D341Med (cell line): ENCODE measurements around the gene CERS1.
A peak's percentile ranks its signal among the peaks of the same experiment; 100 is the strongest.

ENCODE experiments used
- DNase-seq: peaks from one replicate; pipeline ENCODE4 v3.0.0; 2012; ENCODE audit warnings: low spot score

The CERS1 gene

DNA sequence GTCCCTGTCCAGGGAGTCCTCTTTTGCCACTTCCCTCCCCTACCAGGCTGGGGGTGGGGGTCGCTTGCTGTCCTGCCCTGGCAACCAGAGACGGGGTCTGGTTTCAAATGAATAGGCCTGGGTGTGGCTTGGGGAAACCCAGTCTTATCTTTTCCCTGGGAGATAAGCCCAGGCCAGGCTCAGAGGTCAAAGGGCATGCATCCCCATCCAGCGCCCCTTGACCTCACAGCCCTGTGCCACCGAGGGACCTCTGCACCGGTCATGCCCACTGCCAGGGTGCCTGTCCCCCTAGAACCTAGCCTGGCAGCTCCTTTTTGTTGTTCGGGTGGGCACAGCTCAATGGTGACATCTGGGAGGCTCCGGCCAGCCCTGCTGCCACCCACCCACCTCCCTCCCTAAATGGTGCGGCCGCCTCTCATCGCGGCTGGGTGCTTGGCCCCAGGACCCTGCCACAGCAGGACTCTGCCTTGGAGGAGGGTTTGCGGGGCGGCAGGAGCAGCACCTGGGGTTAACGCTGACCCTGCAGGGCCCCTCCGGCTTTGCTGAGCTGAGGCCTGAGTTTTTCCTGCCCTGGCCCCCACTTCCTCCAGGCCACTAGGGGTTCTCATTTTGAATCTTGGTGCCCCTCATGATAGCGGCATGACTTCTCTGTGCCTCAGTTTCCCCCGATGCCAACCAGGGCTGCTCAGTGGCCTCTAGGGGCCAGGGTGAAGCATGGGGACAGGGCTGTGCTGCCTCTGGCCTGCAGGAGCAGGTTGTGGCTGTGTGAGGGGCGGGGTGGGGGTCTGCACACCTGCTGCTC lies 2.9 kb upstream of the CERS1 start:
- DNase-seq, result no peak

DNA sequence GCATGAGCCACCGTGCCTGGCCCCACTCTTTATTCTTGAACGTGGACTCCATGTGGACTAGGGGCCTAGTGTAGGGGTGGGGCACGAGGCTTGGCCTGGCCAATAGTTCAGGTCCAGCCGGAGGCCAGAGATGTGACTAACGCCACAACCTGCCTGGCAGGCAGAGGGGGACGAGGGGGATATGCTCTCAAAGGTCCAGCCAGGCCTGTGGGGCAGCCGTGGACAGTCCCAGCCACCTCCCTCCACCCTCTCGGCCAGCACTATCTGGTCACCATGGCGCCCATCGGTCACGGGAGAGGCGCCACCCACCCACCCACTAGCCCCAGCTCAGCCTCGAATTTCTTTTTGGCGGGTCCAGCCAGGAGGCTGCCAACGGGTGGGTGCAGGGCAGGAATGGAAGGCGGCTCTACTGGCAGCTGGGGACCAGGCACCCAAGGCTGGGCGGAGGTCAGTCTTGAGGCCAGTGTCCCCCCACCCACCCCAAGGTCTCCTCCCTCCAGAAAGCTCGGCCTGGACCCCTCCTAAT lies 2.2 kb upstream of the CERS1 start:
- no peak for DNase-seq

DNA sequence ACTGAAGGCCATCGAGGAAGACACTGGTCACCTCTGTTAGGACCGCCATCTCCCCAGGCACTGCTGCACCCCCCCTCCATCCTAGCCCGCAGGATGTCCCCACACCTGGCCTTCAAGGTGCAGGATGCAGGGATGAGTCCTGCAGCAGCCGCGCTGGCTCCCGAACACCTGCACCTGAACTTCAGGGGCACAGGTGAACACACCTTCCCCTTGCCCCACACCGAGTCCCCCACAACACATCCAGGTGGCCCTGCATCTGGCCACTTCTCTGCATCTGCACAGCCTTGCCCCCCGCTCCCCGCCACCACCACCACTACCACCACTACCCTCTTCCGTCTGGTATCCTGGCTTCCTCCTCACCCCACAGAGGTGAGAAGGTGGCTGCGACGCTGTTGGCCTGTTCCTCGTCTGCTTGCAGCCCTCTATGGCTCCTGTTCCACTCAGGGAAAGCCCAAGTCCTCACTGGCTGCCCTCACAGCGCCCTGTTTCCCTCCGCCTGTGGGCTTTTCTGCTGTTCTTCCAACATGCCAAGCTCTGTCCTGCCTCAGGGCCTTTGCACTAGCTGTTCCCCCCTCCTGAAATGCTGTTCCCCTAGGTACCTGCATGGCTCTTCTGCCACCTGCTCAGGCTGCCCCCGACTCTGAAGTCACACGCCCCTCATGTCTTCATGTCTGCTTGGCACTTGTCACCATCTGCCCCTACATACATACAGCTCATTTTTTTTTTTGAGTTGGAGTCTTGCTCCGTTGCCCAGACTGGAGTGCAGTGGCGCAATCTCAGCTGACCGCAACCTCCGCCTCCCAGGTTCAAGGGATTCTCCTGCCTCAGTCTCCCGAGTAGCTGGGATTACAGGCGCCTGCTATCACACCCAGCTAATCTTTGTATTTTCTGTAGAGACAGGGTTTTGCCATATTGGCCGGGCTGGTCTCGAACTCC lies 1.4 kb upstream of the CERS1 start:
- DNase-seq, result no peak

DNA sequence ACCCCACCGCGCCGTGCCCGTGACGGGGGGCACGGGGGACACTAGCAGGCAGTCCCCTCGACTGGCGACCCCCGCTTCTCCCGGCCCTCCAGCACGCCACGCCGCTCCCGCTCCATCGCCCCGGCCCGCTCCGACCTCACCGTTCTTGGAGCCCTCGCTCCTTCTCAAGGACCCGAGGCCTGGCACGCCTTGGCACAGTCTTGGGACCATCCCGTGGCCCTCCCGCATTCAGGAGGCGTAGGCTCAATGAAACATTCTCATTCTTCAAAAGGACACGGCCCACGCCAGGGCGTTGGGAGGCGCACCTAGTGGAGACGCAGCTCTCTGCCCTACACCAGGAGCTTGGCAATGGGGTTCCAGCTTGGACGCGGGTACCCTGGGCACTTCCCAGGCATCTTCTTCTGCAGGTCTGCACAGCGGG lies 473 bp upstream of the CERS1 start:
- peak; percentile 69 for DNase-seq

DNA sequence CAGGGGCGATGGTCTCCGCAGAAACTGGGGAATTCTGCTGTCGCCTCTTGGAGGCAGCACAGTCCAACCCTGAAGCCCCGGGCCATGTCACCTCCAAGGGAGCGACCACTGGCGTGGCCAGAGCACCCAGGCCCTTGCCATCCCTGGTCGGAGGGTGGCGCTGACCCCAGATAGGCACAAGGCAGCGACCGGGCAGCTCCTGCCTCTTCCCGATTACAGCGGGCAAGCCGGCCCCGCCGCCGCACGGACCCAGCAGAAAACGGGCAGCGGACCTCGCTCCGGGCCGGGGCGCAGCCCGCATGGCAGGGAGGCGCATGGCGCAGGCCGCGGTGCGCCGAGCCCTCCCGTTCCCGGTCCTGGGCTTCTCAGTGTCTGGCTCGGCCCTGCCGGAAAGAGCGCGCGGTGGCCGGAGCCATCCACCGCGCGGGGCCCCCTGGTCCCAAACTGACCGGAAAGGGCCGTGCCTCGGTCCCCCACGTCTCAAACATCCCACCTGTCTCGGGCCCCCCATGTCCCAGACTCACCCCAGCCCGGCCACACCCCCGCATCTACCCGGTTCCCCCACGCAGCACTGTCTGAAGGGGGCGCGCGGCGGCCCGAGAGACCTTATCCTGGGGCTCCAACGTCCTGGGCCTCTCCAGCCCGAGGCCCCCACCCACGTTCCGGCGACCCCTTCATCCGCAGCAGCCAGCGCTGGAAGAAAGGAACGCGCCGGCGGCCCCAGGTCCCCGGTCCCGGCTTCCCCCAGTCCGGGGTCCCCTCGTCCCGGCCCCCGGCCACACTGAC lies 727 bp downstream of the CERS1 start:
- peak; percentile 80 for DNase-seq

DNA sequence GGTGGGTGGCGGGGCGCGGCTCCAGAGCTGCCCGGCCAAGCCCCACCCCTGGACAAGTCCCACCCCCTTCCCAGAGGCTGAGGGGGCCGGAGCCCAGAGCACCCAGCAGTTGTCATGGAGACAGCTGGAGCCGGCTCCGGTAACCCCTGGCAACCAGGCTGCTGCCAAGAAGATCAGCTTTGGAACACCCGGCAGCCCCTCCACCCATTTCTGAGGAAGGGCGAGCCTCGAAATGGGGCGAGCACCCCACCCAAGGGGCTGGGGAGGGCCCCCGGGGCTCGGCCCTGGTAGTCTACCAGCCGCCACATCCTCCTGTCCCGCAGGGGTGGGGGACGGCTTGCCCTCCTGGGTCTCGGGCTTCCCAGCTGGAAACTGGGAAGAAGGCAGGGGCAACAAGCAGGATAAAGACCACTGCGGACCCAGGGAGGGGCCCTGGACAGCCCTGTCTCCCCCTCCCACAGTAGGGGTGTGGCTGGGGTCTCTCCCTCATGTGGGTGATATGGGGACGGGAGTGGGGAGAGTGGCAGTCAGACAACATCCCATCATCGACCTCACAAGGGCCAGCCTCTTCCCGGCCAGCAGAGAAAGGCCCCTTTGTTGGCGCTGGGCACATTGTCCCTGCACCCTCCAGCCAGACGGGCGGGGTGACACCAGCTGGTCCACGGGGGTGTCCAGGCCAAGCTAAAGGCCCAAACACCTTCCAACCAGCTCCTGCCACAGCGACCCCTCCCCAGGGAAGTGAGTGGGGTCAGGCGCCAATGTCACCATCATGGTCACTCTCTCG lies 1.5 kb downstream of the CERS1 start:
- DNase-seq, result peak; percentile 92

DNA sequence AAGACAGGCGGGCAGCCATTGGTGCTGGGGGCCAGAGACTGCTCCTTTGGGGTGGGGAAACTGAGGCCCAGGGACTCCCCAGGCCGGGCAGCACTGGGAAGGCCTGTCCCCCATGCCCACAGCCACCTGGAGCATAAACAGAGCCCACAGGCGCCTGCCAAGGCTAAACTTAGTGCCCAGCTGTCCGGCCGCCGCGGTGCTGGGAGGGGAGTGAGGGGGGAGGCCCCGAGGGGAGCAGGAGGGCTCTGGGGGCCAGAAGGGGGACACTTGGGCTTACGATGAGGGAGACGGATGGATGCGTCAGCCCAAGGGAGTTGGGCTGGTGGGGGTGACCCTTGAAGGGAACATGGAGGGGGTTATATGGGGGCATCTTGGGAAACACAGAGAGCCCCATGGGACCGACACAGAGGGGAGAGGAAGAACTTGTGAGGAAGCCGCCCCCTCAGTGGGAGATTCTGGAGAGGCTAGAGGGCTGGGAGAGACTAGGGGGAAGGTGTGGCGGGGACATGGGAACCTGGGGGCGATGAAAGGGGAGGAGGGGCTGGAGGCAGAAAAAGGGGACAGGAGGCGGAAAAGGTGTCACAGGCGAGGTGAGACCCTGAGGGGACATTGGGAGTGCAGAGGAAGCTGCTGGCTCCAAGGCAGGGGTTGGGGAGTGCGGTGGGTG lies 2.2 kb downstream of the CERS1 start:
- no peak for DNase-seq

DNA sequence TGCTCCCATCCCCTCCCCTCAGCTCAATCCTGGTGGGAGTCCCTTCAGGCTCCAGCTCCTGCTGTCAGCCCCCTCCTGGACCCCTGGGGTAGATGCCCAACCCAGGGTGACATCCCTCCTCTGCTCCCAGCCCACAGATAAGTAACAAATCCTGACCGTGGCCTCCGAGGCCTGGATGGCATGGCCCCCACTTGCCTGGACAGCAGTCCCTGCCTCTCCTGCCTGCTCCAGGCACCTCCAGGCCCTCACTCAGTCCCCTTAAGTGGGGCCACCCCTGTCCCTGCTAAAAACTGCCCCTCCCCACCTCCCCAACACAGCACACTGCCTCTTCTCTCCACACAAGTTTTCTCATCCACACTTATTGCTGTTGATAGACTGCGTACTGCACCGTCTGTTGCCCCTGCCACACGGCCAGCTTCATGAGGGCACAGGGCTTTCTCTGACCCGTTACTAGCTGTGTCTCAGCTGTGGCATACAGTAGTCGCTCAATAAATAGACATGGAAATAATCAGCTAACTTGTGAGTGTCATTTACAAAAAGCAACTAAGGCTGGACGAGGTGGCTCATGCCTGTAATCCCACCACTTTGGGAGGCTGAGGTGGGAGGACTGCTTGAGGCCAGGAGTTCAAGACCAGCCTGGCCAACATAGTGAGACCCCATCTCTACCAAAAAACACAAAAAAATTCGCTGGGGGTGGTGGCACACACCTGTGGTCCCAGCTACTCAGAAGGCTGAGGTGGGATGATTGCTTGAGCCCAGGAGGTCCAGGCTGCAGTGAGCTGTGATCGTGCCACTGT lies 5.8 kb downstream of the CERS1 start:
- no peak for DNase-seq

DNA sequence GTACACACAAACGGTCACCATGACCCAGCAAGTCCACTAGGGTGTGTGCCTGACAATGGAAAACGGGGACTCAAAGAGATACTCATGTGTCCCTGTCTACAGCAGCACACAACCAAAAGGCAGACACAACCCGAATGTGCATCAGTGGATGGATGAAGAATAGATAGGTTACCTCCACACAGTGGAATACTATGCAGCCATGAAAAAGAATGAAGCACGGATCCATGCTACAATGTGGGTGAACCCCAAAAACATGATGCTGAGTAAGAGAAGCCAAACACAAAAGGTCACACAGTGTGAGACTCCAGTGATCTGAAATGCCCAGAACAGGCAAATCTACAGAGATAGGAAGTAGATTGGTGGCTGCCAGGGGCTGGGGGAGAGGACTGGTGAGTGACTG lies 9.0 kb downstream of the CERS1 start:
- DNase-seq, result no peak

DNA sequence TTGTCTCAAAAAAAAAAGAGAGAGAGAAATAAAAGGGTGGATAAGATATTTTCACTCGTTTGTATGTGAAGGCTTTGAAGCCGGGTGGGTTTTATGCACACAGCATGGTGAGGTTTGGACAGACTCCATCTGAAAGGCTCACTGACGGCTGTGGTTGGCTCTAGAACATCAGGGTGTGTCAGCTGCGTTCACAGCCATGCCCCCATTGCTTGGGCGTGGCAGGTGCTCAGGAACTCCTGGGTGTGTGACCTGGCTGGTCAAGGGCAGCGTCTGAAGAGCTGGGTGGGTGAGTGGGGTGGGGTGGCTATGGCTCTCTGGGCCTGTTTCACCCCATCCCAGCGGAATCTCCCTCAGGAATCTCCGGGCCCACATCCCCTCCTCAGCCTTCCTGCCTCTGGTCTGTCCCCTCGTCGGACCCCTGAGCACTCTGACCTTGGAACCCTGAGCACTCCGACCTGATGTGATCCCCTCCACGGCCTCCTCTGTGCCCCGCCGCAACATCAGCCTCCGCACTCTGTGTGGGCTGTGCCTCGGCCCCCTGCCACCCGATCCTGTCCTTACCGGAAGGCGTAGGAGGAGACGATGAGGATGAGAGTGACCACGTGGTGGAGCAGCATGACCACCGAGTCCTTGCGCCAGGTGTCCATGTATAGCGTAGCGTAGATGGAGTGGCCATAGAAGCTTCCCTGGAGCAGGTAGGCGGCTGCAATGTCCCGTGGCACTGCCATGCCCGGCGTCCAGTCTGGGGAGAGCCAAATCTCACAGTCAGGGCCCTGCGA lies 12.2 kb downstream of the CERS1 start:
- no peak for DNase-seq

DNA sequence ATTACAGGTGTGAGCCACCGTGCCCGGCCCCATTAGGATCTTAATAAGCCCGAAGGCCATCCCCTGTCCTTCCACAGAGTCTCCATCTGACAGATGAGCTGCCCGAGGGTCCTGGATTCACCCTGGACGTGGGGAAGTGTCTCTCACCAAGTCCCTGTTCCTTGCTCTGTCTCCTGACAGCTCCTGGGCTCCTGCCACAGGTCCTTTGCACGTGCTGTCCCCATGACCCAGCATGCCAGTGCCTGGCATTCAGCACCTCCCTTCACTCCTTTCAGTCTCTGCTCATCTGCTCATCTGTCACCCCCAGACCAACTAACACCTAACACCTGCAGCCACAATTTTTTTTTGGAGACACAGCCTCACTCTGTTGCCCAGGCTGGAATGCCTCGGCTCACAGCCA lies 14.5 kb downstream of the CERS1 start:
- no peak for DNase-seq

DNA sequence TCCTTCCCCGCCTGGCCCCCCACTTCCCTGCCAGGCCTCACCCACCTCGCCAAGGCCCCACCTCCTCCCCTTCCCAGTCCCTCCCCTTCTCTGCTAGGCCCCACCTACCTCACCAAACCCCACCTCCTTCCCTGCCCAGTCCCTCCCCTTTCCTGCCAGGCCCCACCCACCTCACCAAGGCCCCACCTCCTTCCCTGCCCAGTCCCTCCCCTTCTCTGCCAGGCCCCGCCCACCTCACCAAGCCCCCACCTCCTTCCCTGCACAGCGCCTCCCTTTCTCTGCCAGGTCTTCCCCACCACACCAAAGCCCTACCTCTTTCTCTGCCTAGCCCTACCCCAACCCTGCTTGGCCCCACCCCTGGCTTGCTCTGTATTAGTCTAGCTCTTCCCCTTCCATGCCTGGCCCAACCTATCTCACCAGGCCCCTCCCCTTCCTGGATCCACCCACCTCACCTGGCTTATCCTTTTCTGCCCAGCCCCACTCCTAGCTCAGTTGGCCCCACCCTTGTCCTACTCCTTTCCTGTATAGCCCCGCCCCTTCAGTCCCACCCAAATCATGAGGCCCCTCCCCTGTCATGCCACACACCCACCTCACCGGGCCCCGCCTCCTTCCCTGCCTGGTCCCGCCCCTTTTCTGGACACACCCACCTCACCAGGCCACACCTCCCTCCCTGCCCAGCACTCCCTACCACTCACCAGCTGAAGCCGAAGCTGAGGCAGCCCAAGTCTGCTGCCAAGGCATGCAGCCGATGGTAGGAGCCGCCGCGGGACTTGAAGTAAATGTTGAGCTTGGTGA lies 16.2 kb downstream of the CERS1 start:
- DNase-seq, result peak; percentile 71

DNA sequence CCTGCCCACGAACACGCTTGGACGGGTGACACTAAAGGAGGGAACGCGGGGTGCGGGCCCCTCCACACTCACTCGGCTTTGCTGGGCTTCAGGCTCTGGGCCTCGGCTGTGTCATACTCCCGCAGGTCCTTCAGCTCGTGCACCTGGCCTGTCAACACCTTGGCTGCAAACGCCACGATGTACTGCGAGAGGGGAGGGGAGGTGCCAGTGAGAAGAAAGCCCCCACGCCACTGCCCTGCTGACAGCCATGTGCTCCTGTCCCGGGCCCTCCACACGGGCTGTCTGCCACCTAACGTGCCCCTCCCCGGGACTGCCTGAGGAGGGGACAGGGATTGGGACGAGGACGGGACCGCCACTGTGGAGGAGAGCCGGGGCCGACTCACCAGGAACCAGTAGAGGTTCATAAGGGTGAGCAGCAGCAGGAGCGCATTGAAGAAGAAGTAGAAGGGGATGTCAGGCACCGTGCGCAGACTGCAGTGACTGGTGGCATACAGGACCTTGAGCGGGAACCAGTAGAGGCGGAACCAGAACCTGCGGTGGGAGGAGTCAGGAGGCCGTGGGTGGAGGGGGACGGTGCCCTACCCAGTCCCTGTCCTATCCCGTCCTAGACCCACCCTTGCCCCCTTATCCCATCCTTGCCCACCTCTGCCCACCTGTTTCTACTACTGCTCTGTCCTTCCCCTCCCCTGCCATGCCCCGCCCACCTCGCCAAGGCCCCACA lies 16.9 kb downstream of the CERS1 start:
- DNase-seq, result no peak

DNA sequence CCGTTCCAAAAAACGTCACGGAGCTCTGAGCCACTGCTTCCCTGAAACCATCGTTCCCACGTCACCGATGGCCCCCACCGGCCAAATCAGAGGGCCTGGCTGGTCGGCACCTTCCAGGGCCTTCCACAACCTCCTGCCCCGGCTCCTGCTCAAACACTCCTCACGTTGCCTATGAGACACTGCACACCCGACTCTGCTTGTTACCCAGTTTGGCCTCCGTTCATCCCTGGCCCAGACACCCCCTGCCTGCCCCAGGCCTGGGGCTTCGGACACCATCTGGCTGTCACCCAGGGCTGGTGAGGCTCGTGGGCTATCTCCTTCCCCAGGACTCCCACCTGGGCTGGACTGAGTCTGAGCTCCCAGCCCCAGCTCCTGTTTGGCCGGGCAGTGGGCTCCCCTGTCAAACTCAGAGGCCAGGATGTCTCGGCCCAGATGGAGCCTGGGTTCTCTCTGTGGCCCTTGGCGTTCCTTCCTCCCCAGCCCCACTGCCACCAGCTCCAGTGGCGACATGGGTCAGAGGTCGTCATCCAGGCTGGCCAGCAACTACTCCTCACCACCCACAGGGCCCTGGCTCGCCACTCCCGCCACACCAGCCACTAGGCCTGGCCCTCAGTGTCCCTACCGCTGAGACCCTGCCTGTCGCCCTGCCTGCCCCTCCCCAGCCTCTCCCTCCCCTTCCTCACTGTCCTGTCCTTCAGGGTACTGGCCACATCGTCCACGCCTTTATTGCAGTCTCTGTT lies 17.7 kb downstream of the CERS1 start:
- DNase-seq, result no peak

DNA sequence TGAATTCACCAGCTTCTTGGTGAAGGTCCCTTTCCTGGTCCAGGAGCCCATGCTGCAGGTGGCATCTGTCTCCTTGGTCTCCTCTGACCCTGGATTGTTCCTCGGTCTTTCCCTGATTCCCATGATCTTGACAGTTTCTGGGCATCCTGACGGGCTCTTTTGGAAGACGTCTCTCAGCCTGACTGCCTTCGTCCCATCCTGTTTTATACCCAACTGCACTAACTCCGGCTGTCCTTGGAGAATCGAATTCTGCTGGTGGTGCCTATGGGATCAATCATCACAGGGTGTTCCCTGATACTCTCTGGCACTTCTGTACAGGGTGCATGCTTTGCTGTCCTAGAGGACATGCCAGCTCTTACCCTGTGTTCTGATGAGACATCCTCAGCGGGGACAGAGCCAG lies 19.1 kb downstream of the CERS1 start:
- DNase-seq, result no peak

DNA sequence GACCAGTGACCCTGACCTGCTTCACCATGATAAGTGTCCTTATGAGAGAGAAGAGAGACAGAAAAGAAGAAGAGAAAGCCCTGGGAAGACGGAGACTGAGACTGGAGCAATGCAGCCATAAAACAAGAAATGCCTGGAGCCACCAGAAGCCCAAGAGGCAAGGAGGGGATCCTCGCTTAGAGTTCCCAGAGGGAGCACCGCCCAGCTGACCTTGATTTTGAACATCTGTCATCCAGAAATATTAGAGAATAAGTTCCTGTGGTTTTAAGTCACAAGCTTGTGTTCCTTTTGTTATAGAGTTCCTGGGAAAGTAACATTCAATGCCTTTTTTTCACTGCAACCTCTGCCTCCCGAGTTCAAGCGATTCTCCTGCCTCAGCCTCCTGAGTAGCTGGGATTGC lies 20.2 kb downstream of the CERS1 start:
- DNase-seq, result no peak

DNA sequence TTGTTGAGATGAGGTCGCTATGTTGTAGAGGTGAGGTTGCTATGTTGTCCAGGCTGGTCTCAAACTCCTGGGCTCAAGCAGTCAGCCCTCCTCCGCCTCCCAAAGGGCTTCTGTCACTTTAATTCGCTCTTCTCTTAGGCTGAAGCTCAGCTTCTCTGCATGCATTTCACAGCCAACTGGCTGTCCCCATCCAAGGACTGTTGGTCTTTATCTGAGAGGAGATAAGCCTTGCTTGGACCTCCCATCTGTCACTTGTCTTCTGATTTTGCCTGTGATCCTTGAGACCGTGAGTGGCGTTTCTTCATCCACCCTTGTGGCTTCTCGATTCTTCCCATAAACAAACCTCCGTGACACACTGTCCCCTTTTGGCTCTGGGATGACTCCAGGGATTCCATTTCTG lies 24.4 kb downstream of the CERS1 start:
- DNase-seq, result peak; percentile 67
